ENCODE results near the gene SND1.

SND1 gene

GRCh38 chr7:128056901-128057300 is 404.9 kb downstream of the SND1 start:
- no peak overlapping the region for H3K4me3 ChIP-seq (ENCODE audit: low read depth, low read length)
- TF ChIP-seq CTCF (IDR thresholded peaks at IDR 0.05; ENCODE audit: low read depth, low read length): no peak
- no peak for DNase-seq
- no peak overlapping the region for H3K27ac ChIP-seq
- H3K9me3 ChIP-seq (ENCODE audit: severe bottlenecking): no peaks in the 10 kb centered on the region
- H3K27me3 ChIP-seq (ENCODE audit: insufficient read depth, low read depth, severe bottlenecking): no peaks in the 10 kb centered on the region
- H3K36me3 ChIP-seq: peaks cover 3% of the 10 kb centered on the region; the same call in 1 of the 2 replicates

- no peak for TF ChIP-seq CTCF (IDR thresholded peaks at IDR 0.05; ENCODE audit: low read depth, low read length)
- H3K27ac ChIP-seq: no peak overlapping the region
- no peaks in the 10 kb centered on the region for H3K27me3 ChIP-seq (ENCODE audit: insufficient read depth, low read depth, severe bottlenecking)
- H3K9me3 ChIP-seq (ENCODE audit: severe bottlenecking): no peaks in the 10 kb centered on the region
- H3K36me3 ChIP-seq: peaks cover 3% of the 10 kb centered on the region; the same call in 1 of the 2 replicates
- no peak for DNase-seq
- no peak overlapping the region for H3K4me3 ChIP-seq (ENCODE audit: low read depth, low read length)
Measured at GRCh38 chr7:128057909-128058308, 405.9 kb downstream of the SND1 start.

DNA sequence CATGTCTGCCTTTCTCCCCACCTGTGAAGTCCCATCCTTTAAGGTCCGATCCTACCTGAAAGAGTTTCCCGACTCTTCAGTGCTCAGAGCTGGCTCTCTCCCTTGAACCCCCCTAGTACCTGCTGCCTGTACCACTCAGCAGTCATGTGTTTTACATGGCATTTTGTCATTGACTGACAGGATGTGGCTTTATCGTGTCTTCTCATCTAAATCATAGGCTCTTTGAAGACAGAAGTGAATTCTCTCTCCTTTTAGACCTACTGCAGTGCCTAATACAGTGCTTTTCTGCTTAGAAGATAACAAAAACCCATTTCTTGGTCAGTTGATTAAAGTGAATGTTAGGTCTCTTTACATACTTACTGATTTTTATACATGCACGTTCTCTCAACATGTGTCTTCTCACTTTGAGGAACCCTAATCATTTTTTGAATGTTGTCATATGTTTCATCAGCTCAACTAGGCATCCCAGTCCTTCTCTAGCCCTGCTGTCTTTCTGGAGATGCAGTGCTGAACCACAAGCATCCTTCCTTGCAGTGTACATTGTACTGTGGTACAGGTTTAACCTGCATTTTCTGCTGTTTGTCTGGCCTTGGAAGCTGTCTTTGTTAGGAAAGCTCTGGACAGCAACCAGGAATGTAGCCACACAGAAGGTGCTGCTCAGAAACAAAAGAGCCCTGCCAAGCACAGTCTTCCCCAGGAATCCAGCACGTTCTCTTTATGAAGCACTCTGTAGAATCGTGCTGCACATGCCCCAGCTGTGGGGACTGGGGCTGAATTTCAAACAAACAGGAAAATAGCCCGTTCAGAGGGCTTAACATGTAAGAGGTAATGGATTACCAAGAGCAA is 407.4 kb downstream of the SND1 start:
- no peak for TF ChIP-seq CTCF (IDR thresholded peaks at IDR 0.05; ENCODE audit: low read depth, low read length)
- no peaks in the 10 kb centered on the region; the same call in 1 of the 2 replicates for H3K36me3 ChIP-seq
- H3K9me3 ChIP-seq (ENCODE audit: severe bottlenecking): no peaks in the 10 kb centered on the region
- no peak overlapping the region for H3K27ac ChIP-seq
- H3K27me3 ChIP-seq (ENCODE audit: insufficient read depth, low read depth, severe bottlenecking): no peaks in the 10 kb centered on the region
- no peak overlapping the region for H3K4me3 ChIP-seq (ENCODE audit: low read depth, low read length)
- DNase-seq: no peak

DNA sequence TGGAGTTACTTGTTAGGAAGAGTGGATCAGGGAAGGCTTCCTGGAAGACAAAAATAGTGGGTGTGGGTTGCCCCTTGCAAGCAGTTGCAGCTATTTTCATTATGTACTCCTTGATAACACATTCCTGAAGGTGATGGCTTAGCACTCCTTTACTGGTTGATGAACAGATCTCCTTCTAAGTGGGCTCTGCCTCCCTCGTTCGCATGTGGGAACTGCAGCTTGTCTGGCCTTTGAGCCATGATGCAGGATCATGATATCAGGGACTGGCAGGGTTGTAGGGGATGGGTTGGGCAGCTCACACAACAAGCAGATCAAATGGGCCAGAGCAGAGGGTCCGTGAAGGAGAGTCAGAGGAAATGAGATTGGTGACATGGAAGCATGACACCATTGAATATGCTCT is 408.0 kb downstream of the SND1 start:
- no peak for TF ChIP-seq CTCF (IDR thresholded peaks at IDR 0.05; ENCODE audit: low read depth, low read length)
- no peak overlapping the region for H3K4me3 ChIP-seq (ENCODE audit: low read depth, low read length)
- no peak for DNase-seq
- no peaks in the 10 kb centered on the region for H3K36me3 ChIP-seq
- no peaks in the 10 kb centered on the region for H3K27me3 ChIP-seq (ENCODE audit: insufficient read depth, low read depth, severe bottlenecking)
- H3K9me3 ChIP-seq (ENCODE audit: severe bottlenecking): no peaks in the 10 kb centered on the region
- no peak overlapping the region for H3K27ac ChIP-seq

GRCh38 chr7:128063088-128063487 is 411.1 kb downstream of the SND1 start:
- no peak overlapping the region for H3K4me3 ChIP-seq (ENCODE audit: low read depth, low read length)
- TF ChIP-seq CTCF (IDR thresholded peaks at IDR 0.05; ENCODE audit: low read depth, low read length): no peak
- H3K27ac ChIP-seq: no peak overlapping the region
- H3K36me3 ChIP-seq: no peaks in the 10 kb centered on the region
- H3K9me3 ChIP-seq (ENCODE audit: severe bottlenecking): no peaks in the 10 kb centered on the region
- H3K27me3 ChIP-seq (ENCODE audit: insufficient read depth, low read depth, severe bottlenecking): no peaks in the 10 kb centered on the region
- DNase-seq: no peak

DNA sequence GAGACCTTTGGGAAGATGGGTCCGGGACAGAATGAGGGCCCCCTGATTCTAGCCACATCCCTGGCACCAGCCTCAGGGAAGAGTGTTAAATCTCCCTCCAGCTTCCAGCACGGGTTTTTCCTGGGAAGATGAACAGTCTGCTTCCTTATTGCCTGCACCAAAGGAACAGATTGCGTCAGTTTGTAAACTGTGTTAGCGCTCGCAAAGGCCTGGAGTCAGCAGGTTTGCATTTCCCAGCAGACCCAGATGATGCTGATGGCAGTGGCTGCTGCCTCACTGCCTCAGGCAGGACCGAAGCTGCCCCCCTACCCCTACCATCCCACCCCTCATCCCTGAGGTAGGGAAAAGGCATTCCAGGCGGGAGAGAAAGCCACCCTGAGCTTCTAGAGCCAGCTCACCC is 413.9 kb downstream of the SND1 start:
- H3K9me3 ChIP-seq (ENCODE audit: severe bottlenecking): no peaks in the 10 kb centered on the region
- DNase-seq: no peak
- no peaks in the 10 kb centered on the region for H3K36me3 ChIP-seq
- H3K4me3 ChIP-seq (ENCODE audit: low read depth, low read length): no peak overlapping the region
- no peaks in the 10 kb centered on the region for H3K27me3 ChIP-seq (ENCODE audit: insufficient read depth, low read depth, severe bottlenecking)
- no peak for TF ChIP-seq CTCF (IDR thresholded peaks at IDR 0.05; ENCODE audit: low read depth, low read length)
- no peak overlapping the region for H3K27ac ChIP-seq
